Natural killer cell treated with Interleukin-12 subunit alpha and Interleukin-12 subunit beta and Interleukin-15 and Interleukin-18, amount 100 ng/mL, for 72 hours (primary cell): ENCODE measurements around the gene SPAG9. TPM values are rescaled to one million over a fixed set of nuclear protein-coding genes. Genes with fewer than 3 reads are reported as not detected.
"Not testable (repeated sequence)": the region's sequence is repeated elsewhere in the genome, so short reads cannot be mapped to it uniquely, and the experiment has no call there.

ENCODE experiments used
- ATAC-seq, 2 donors: fragments of 150-1000 bp; cut with Tn5 transposase in 1 of 2; sonication (Bioruptor Pico), chemical (Tn5 transposase) in 1 of 2; 2 replicates each; pipeline ENCODE4 v1.10.0; 2021
- DNase-seq: peaks from one replicate; pipeline ENCODE4 v3.0.0; 2022; ENCODE audit warnings: low spot score
- H3K27ac Mint-ChIP-seq, 2 donors: 1 replicate in 1 of 2; 2 replicates in 1 of 2; pipeline ENCODE4 v1.8.0; 2022; ENCODE audit warnings: mixed read lengths in 2 of 2, mild to moderate bottlenecking in 1 of 2, moderate library complexity in 1 of 2
- H3K27me3 Mint-ChIP-seq, 2 donors: 1 replicate in 1 of 2; 2 replicates in 1 of 2; pipeline ENCODE4 v1.8.0; 2022; ENCODE audit warnings: mixed read lengths in 2 of 2
- H3K36me3 Mint-ChIP-seq: one replicate; pipeline ENCODE4 v1.8.0; 2022; ENCODE audit warnings: mixed read lengths
- H3K4me1 Mint-ChIP-seq, 2 donors: 1 replicate in 1 of 2; 2 replicates in 1 of 2; pipeline ENCODE4 v1.8.0; 2022; ENCODE audit warnings: low read depth in 2 of 2, mixed read lengths in 2 of 2, mild to moderate bottlenecking in 1 of 2
- H3K4me3 Mint-ChIP-seq: one replicate; pipeline ENCODE4 v1.8.0; 2022; ENCODE audit warnings: mixed read lengths
- H3K9me3 Mint-ChIP-seq: 2 replicates; pipeline ENCODE4 v1.8.0; 2022; ENCODE audit warnings: mixed read lengths
- total RNA-seq, 2 donors: library from RNA; stranded (reverse); gene quantifications; one replicate each; pipeline ENCODE4 v1.2.3, GENCODE V29; 2022

SPAG9 gene
- total RNA-seq, 2 donors from 2014 or later: 49.2 to 87.5 TPM

DNA sequence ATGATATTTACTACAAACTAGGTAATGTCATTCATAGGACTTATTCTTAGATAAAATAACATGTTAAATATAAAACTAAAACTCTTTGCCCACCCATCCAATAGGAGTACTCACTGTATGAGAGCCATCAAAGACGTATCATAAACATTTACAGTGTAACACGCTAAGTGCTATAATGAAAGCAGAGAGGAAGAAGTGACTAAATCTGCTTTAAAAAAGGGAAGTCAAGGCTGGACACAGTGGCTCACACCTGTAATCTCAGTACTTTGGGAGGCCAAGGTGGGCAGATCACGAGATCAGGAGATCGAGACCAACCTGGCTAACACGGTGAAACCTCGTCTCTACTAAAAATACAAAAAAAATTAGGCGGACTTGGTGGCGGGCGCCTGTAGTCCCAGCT, 32.4 kb downstream of the SPAG9 start:
- H3K4me3 Mint-ChIP-seq: no peak overlapping the region
- H3K9me3 Mint-ChIP-seq: no peaks in the 10 kb centered on the region
- H3K36me3 Mint-ChIP-seq: no peaks in the 10 kb centered on the region
- H3K27me3 Mint-ChIP-seq: no peaks in the 10 kb centered on the region
- no peak for ATAC-seq
- DNase-seq: no peak
- peaks cover 10 to 11% of the 10 kb centered on the region in 2 donors for H3K4me1 Mint-ChIP-seq
- no peak overlapping the region for H3K27ac Mint-ChIP-seq

DNA sequence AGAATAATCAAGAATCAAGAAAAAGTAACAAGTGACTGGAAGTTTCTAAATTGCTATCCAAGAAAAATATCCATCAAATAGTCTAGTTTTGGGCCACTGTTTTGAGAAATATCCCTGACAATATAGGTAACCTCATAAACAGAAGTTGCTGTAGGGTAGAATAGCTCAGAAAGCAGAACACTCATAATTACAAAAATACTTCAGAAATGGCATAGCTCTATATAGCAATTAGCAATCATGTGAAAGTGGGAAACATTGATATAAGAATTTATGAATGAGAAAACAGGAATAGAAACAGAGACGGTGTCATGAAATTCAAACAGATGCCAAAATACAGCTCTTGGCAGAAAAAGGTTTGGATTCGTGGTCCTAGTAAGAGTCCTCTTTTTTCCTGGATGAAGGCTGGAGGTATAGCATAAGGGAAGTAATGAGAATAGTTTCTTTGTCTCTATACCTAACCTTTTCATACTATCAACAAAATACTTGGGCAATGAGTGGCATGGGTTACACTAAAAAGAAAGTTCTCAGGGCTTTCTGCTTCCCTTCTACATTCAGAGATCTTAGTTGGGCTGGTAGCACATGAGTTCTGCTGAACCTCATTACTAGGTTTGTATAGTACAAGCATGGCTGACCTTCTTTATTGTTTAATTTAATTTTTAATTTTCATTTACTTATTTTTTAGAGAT, 33.5 kb downstream of the SPAG9 start:
- no peaks in the 10 kb centered on the region for H3K9me3 Mint-ChIP-seq
- no peaks in the 10 kb centered on the region for H3K36me3 Mint-ChIP-seq
- no peak overlapping the region for H3K4me3 Mint-ChIP-seq
- no peaks in the 10 kb centered on the region for H3K27me3 Mint-ChIP-seq
- ATAC-seq (no peak), DNase-seq (no peak)
- no peak overlapping the region for H3K27ac Mint-ChIP-seq
- peaks cover 11 to 12% of the 10 kb centered on the region in 2 donors for H3K4me1 Mint-ChIP-seq

DNA sequence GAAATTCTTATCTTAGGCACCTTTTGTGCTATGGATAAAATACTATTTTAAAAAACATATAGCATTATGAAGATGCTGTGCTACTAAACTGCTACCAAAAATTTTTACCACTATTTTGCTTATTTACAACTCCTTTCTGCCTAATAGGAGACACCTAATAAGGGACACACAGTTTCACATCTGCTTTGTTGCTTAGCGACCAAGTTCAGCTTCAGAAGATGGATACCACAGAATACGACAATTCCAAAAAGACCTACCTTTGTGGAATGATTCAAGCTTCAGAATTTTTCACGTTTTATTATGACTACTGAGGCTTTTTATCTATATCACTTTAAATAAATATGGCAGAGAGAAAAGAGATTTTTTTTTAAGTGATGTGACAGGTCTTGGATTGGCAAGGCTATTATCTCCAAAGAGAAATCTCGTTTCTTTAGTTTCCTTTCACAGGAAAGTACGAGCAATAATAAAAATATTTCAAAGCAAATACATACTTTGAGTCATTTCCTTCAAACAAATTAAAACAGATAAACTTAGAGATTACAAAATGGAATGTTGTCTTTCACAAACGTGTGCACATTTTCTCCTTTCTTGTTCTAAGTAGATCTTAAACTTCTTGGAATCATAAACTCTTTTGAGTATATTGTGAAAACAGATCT, 35.4 kb downstream of the SPAG9 start:
- Mint-ChIP-seq H3K9me3 (no peaks in the 10 kb centered on the region), H3K27ac (no peak overlapping the region), H3K27me3 (no peaks in the 10 kb centered on the region), H3K4me1 (peaks cover 15 to 17% of the 10 kb centered on the region in 2 donors), H3K4me3 (no peak overlapping the region), H3K36me3 (no peaks in the 10 kb centered on the region)
- DNase-seq (no peak), ATAC-seq (no peak)

DNA sequence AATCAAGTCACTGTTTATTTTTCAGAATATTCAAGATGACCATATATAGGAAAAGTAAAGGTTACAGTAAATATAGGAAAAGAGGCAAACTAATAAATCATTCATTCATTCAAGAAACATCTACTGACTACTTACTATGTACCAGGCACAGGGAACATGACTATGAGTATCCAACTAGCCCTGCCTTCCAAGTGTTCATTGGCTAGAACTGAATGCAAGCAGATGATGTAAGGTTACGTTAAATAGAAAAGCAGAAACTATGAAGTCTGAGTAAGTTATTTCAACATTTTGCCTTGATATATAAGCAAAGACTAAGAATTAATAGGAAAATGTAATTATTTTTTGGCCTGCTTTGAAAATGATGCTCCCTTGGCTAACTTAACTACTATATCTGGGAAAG, 36.7 kb downstream of the SPAG9 start:
- ATAC-seq (no peak), DNase-seq (no peak)
- no peak overlapping the region for H3K27ac Mint-ChIP-seq
- no peaks in the 10 kb centered on the region for H3K9me3 Mint-ChIP-seq
- H3K27me3 Mint-ChIP-seq: no peaks in the 10 kb centered on the region
- peaks cover 15 to 17% of the 10 kb centered on the region in 2 donors for H3K4me1 Mint-ChIP-seq
- no peak overlapping the region for H3K4me3 Mint-ChIP-seq
- H3K36me3 Mint-ChIP-seq: no peaks in the 10 kb centered on the region

DNA sequence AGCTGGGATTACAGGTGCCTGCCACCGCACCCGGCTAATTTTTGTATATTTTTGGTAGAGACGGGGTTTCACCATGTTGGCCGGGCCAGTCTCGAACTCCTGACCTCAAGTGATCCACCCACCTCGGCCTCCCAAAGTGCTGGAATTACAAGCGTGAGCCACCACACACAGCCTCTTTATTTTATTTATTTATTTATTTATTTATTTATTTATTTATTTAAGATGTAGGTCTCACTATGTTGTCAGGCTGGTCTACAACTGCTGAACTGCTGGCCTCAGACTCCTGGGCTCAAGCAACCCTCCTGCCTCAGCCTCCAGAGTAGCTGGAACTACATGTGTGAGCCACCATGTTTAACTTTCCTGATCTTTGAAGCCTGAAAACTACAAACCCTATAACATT, 37.3 kb downstream of the SPAG9 start:
- not testable (repeated sequence) for ATAC-seq, H3K27me3 Mint-ChIP-seq, H3K9me3 Mint-ChIP-seq, H3K4me3 Mint-ChIP-seq, H3K27ac Mint-ChIP-seq, H3K36me3 Mint-ChIP-seq, DNase-seq
- peaks cover 15 to 17% of the 10 kb centered on the region in 2 donors for H3K4me1 Mint-ChIP-seq

DNA sequence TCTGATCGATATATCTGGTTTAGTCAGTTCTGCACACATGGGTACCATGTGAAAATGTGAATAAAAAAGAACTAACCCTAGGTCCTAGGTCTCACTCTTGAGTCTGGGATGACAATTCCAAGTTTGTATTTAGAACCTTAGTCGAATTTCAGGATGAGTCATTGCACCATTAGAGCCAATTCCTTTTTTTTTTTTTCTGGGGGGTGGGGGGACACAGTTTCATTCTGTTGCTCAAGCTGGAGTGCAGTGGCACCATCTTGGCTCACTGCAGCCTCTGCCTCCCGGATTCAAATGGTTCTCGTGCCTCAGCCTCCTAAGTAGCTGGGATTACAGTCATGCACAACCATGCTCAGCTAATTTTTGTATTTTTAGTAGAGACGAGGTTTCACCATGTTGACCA, 41.6 kb downstream of the SPAG9 start:
- peaks cover 5% of the 10 kb centered on the region for H3K36me3 Mint-ChIP-seq
- H3K27ac Mint-ChIP-seq: no peak overlapping the region
- H3K27me3 Mint-ChIP-seq: no peaks in the 10 kb centered on the region
- DNase-seq: no peak
- no peak overlapping the region for H3K4me3 Mint-ChIP-seq
- ATAC-seq: no peak
- H3K4me1 Mint-ChIP-seq: peaks cover 9 to 18% of the 10 kb centered on the region in 2 donors
- no peaks in the 10 kb centered on the region for H3K9me3 Mint-ChIP-seq

DNA sequence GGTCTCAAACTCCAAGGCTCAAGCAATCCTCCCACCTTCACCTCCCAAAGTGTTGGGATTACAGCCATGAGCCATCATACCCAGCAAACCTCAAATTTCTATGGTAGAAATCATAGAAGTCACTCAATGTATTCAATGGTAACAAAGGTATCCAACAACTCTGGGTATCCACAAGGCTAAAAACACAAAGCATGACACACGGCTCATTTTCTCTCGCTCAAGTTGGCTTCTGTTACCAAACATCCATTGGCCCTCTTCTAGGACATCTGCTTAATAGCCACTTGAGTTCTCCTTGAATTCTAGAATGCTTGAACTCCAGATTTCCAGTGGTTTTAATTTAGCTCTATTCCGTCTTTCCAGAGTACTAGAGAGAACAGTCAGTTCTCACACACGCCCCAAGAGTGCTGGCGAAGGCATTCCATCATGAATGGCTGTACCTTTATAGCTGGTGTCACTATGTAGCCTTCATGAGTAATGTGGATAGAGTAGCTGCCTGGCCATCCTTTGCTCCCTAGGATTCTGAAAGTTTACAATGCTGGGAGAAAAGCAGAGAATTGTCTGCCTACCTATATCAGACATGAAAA, 42.6 kb downstream of the SPAG9 start:
- Mint-ChIP-seq H3K36me3 (peaks cover 5% of the 10 kb centered on the region), H3K27me3 (no peaks in the 10 kb centered on the region), H3K4me1 (peaks cover 9 to 16% of the 10 kb centered on the region in 2 donors), H3K27ac (no peak overlapping the region), H3K9me3 (no peaks in the 10 kb centered on the region), H3K4me3 (no peak overlapping the region)
- ATAC-seq (no peak), DNase-seq (no peak)

DNA sequence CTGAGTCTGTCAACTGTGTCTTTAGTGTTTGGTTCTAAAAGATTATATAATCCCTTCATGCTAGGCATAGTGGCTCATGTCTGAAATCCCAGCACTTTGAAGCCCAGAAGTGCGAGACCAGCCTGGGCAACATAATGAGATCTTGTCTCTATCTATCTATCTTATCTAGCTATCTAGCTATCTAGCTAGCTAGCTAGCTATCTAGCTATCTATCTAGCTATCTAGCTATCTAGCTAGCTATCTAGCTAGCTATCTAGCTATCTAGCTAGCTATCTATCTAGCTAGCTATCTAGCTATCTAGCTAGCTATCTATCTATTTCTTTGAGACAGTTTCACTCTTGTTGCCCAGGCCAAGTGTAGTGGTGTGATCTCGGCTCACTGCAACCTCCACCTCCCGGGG, 43.8 kb downstream of the SPAG9 start:
- DNase-seq (no peak), ATAC-seq (no peak)
- Mint-ChIP-seq H3K36me3 (peaks cover 5% of the 10 kb centered on the region), H3K27me3 (no peaks in the 10 kb centered on the region), H3K4me1 (peaks cover 7 to 10% of the 10 kb centered on the region in 2 donors), H3K27ac (no peak overlapping the region), H3K9me3 (no peaks in the 10 kb centered on the region), H3K4me3 (no peak overlapping the region)

DNA sequence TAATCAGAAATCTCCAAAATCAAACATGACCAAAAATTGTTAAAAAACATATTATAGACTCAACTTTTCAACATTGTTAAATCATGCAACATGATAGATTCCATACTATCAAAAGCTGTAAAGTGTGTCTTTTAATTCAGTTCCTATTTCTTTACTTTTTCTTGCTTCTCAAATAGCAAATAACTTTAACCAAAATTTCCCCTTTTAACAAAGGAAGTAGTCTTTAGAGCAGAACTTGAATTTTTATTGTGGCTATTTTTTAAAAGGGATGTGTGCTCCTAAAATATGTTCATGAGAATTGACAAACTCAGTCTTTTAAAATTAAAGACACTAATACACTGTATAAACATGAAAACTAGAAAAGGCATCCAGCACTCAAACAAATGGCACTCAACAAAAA, 49.1 kb downstream of the SPAG9 start:
- no peak for ATAC-seq
- Mint-ChIP-seq H3K27me3 (no peaks in the 10 kb centered on the region), H3K27ac (no peak overlapping the region), H3K36me3 (no peaks in the 10 kb centered on the region), H3K4me3 (no peak overlapping the region), H3K9me3 (no peaks in the 10 kb centered on the region), H3K4me1 (peaks cover 0 to 6% of the 10 kb centered on the region in 2 donors)
- DNase-seq: no peak

DNA sequence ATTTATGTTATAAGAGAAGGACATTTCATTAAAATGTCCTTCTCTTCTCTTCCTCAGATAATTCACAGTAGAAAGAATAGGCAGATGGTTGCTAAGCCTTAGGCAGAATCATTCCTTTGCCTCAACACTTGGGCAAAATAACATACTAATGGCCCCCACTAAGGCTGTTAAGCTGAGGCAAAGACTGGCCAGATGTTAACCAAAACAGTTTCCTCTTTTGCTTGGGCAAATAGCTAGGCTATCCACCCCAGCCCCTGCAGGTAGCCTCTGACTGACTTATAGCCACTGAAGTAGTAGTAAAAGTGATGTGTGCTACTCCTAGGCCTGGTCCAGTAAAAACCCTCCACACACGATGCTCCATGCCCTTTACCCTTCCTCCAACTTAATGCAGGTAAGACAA, 55.2 kb downstream of the SPAG9 start:
- Mint-ChIP-seq H3K4me1 (peaks cover 0 to 13% of the 10 kb centered on the region in 2 donors), H3K4me3 (no peak overlapping the region)
- ATAC-seq: no peak

DNA sequence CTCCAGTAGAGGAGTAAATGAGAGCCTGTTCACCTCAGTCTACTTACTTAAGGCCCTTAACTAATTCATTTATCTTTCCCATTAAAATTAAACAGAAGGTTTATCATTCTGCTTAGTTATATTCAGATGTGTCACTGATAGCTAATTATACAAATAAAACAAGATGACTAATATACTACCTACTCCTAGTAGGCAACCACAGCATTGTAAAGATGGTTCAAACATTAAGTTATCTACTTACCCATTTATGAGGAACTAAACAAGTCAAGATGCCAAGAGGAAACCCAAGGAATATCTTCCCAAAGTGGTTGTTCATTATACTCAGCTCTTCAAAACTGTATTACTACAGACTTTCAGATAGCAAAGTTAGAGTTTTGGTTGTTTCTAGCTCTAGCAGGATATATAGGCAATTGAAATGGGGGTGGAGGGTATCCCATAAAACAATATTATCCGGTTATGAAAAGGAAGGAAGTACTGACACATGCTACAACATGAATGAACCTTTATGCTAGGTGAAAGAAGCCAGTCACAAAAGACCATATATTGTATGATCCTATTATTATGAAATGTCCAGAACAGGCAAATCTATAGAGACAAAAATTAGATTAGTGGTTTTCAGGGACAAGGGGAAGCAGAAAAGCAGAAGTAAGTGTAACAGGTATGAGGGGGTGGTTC, 56.5 kb downstream of the SPAG9 start:
- no peak for ATAC-seq
- Mint-ChIP-seq H3K36me3 (no peaks in the 10 kb centered on the region), H3K9me3 (no peaks in the 10 kb centered on the region), H3K27me3 (no peaks in the 10 kb centered on the region), H3K4me1 (peaks cover 0 to 17% of the 10 kb centered on the region in 2 donors), H3K4me3 (no peak overlapping the region), H3K27ac (no peak overlapping the region)
- DNase-seq: no peak

More for the DNA sequence above, 55.2 kb downstream of the SPAG9 start:
- DNase-seq: no peak
- H3K27me3 Mint-ChIP-seq: no peaks in the 10 kb centered on the region
- no peak overlapping the region for H3K27ac Mint-ChIP-seq
- no peaks in the 10 kb centered on the region for H3K9me3 Mint-ChIP-seq
- no peaks in the 10 kb centered on the region for H3K36me3 Mint-ChIP-seq

DNA sequence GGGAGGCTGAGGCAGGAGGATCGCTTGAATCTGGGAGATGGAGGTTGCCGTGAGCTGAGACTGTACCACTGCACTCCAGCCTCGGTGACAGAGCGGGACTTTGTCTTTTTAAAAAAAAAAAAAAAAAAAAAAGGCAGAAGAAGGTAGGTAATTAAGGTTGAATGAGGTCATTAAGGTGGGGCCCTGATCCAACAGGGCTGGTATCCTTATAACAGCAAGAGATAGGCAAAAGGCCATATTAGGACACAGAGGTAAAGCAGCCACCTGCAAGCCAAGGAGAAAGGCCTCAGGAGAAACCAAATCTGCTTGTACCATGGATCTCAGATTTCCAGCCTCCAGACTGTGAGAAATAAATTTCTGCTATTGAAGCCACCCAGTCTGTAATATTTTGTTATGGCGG, 60.3 kb downstream of the SPAG9 start:
- H3K9me3 Mint-ChIP-seq: no peaks in the 10 kb centered on the region
- no peak overlapping the region for H3K4me3 Mint-ChIP-seq
- H3K36me3 Mint-ChIP-seq: no peaks in the 10 kb centered on the region
- H3K27me3 Mint-ChIP-seq: no peaks in the 10 kb centered on the region
- ATAC-seq: no peak
- no peak overlapping the region for H3K27ac Mint-ChIP-seq
- peaks cover 7 to 21% of the 10 kb centered on the region in 2 donors for H3K4me1 Mint-ChIP-seq
- DNase-seq: no peak

DNA sequence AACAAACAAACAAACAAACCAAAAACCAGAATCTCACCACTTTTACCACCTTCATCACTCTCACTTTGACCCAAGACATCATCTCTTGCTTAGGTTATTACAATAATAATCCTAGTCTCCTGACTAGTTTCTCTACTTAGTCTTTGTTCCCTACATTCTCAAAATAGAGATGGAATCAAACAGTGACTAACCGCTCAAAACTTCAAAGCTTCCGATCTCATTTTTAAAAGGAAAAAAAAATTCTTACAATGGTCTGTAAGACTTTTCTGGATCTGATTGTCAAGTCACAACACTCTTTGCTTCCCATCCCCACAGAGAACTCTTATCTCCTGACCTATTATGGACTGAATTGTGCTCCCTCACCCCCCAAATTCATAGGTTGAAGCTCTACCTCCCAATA, 60.9 kb downstream of the SPAG9 start:
- Mint-ChIP-seq H3K4me1 (peaks cover 7 to 21% of the 10 kb centered on the region in 2 donors), H3K27me3 (no peaks in the 10 kb centered on the region), H3K36me3 (no peaks in the 10 kb centered on the region), H3K27ac (no peak overlapping the region), H3K9me3 (no peaks in the 10 kb centered on the region), H3K4me3 (no peak overlapping the region)
- ATAC-seq (no peak), DNase-seq (no peak)

DNA sequence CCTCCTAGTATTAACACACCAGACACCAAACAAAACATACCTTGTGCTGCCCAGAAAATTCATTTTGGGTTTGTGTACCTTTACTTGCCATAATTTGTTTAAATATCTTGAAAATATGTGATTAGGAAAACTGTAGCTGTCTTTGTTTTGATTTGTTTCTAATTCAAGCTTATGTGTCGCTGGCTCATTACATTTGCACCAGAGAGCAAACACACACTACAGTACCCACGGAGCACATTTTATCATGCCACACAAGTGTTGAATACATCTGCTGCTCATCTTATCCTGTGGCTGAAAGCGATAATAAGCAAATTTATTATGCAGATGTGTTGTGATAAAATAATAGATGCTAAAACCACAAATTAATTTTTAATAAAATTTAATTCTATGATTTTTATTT, 63.1 kb downstream of the SPAG9 start:
- Mint-ChIP-seq H3K27ac (no peak overlapping the region), H3K27me3 (no peaks in the 10 kb centered on the region)
- ATAC-seq: no peak

More for the DNA sequence above, 63.1 kb downstream of the SPAG9 start:
- H3K36me3 Mint-ChIP-seq: no peaks in the 10 kb centered on the region
- H3K9me3 Mint-ChIP-seq: no peaks in the 10 kb centered on the region
- H3K4me1 Mint-ChIP-seq: peaks cover 7 to 20% of the 10 kb centered on the region in 2 donors
- no peak overlapping the region for H3K4me3 Mint-ChIP-seq
- DNase-seq: no peak
